HepG2 (cell line): Measurements from ENCODE around the gene ARMC5. TPM values are rescaled to one million over a fixed set of nuclear protein-coding genes. Genes with fewer than 3 reads are reported as not detected.

ENCODE experiments used
- ATAC-seq: fragments of 200-7000 bp; cut with Tn5 transposase; 3 replicates; pipeline ENCODE4 v1.9.1; 2020; ENCODE audit warnings: mild to moderate bottlenecking, moderate library complexity
- BruUV-seq: library from RNA; stranded (reverse); fragments of 400-500 nt; replicated peaks from 2 replicates; lab custom pipeline; 2021; lab: Mats Ljungman, UMichigan
- CTCF ChIA-PET: fragments of 300-600 bp; formaldehyde crosslinking; extraction: SDS; loops from one replicate; lab custom pipeline; 2021; ENCODE audit warnings: low total read pairs, inconsistent platforms, low intra/inter-chr PET ratio; lab: Yijun Ruan, JAX
- POLR2A ChIA-PET: fragments of 350-600 bp; sonication (Branson Sonifier 250); formaldehyde crosslinking; loops from one replicate; lab custom pipeline; 2020; ENCODE audit warnings: antibody characterized with exemption, inconsistent platforms; lab: Yijun Ruan, JAX
- DNase-seq: peaks from one replicate; pipeline ENCODE4 v3.0.0-alpha.2; 2015; ENCODE audit warnings: low spot score
- FAIRE-seq: peaks from 3 replicates; lab custom pipeline; 2011; peaks lifted over from hg19 to GRCh38; lab: Jason Lieb, UNC
- H2AFZ ChIP-seq: one replicate; pipeline ENCODE4 v1.6.1; 2011; ENCODE audit warnings: low read length, inconsistent platforms
- H3K27ac ChIP-seq: fragments of 300-600 bp; 3 replicates; pipeline ENCODE4 v1.8.0; 2011; ENCODE audit warnings: mixed run types, mild to moderate bottlenecking, mixed read lengths, low read length, inconsistent platforms; ENCODE audit not compliant: insufficient read depth; ENCODE audit errors: extremely low read length
- H3K27me3 ChIP-seq, 2 experiments: fragments of 200-600 bp in 1 of 2; 2 replicates in 1 of 2; 3 replicates in 1 of 2; pipeline versions ENCODE4 v1.6.0 to v1.8.0; 2011; ENCODE audit warnings: low read length in 2 of 2, mild to moderate bottlenecking in 2 of 2, moderate library complexity in 2 of 2, inconsistent platforms in 1 of 2; ENCODE audit not compliant: insufficient read depth in 2 of 2, control insufficient read depth in 1 of 2
- H3K36me3 ChIP-seq, 2 experiments: fragments of 200-600 bp in 1 of 2; replicated peaks in 1 of 2; 2 replicates in 1 of 2; 3 replicates in 1 of 2; pipeline versions ENCODE4 v1.5.1 to v1.8.0; 2011; ENCODE audit warnings: low read length in 2 of 2, inconsistent platforms in 1 of 2; ENCODE audit not compliant: insufficient read depth in 2 of 2, control insufficient read depth in 1 of 2
- H3K4me1 ChIP-seq: 2 replicates; pipeline ENCODE4 v1.5.1; 2012; ENCODE audit warnings: low read length, inconsistent platforms; ENCODE audit not compliant: insufficient read depth
- H3K4me2 ChIP-seq: 2 replicates; pipeline ENCODE4 v1.6.0; 2011; ENCODE audit warnings: low read depth, low read length, inconsistent platforms
- H3K4me3 ChIP-seq, 3 experiments: fragments of 200-600 bp in 1 of 3; sonication (generic), shearing (Covaris generic) in 1 of 3; replicated peaks in 1 of 3; 2 replicates each; pipeline ENCODE4 v1.5.1; 2011 to 2016; ENCODE audit warnings: low read length in 3 of 3, inconsistent platforms in 2 of 3, low read depth in 2 of 3, mild to moderate bottlenecking in 2 of 3, control low read depth in 1 of 3, mixed read lengths in 1 of 3; ENCODE audit not compliant: insufficient read depth in 1 of 3
- H3K79me2 ChIP-seq: one replicate; pipeline ENCODE4 v1.6.1; 2011; ENCODE audit warnings: low read length, inconsistent platforms; ENCODE audit not compliant: insufficient read depth
- H3K9ac ChIP-seq: 2 replicates; pipeline ENCODE4 v1.6.0; 2011; ENCODE audit warnings: mild to moderate bottlenecking, low read depth, low read length, inconsistent platforms; ENCODE audit not compliant: insufficient read depth
- H3K9me3 ChIP-seq: 2 replicates; pipeline ENCODE4 v1.5.1; 2012; ENCODE audit warnings: mild to moderate bottlenecking, low read length
- H4K20me1 ChIP-seq: 2 replicates; pipeline ENCODE4 v1.6.0; 2011; ENCODE audit warnings: inconsistent platforms, mild to moderate bottlenecking, low read length, moderate library complexity; ENCODE audit not compliant: insufficient read depth
- DBP ChIP-seq: sonication (generic); formaldehyde crosslinking; IDR thresholded peaks from 2 replicates; pipeline ENCODE4 v1.4.0; 2020; ENCODE audit warnings: missing genetic modification reagents; ENCODE audit errors: not compliant biosample characterization
- E2F2 ChIP-seq: sonication (generic); formaldehyde crosslinking; IDR thresholded peaks from 2 replicates; pipeline ENCODE4 v1.4.0; 2020; ENCODE audit warnings: missing genetic modification reagents, borderline replicate concordance
- GATAD1 ChIP-seq: IDR thresholded peaks from 2 replicates; pipeline ENCODE4 v1.6.1; 2016; ENCODE audit warnings: missing genetic modification reagents, missing compliant biosample characterization
- GPBP1L1 ChIP-seq: sonication (generic); formaldehyde crosslinking; IDR thresholded peaks from 2 replicates; pipeline ENCODE4 v1.5.0; 2020; ENCODE audit warnings: mild to moderate bottlenecking, missing genetic modification reagents
- HDAC1 ChIP-seq: sonication (generic); formaldehyde crosslinking; IDR thresholded peaks from 2 replicates; pipeline ENCODE4 v1.5.1; 2020; ENCODE audit warnings: mild to moderate bottlenecking, missing genetic modification reagents
- HOXA5 ChIP-seq: sonication (generic); formaldehyde crosslinking; IDR thresholded peaks from 2 replicates; pipeline ENCODE4 v1.4.0; 2020; ENCODE audit warnings: missing genetic modification reagents
- KLF6 ChIP-seq: IDR thresholded peaks from 2 replicates; pipeline ENCODE4 v1.8.0; 2016; ENCODE audit warnings: missing biosample characterization, missing genetic modification reagents
- KLF9 ChIP-seq: IDR thresholded peaks from 2 replicates; pipeline ENCODE4 v1.6.1; 2016; ENCODE audit warnings: low read depth
- NFATC3 ChIP-seq: sonication (generic); formaldehyde crosslinking; IDR thresholded peaks from 2 replicates; pipeline ENCODE4 v1.5.1; 2020; ENCODE audit warnings: mild to moderate bottlenecking, missing genetic modification reagents
- PHF8 ChIP-seq: sonication (generic); formaldehyde crosslinking; IDR thresholded peaks from 2 replicates; pipeline ENCODE4 v1.5.0; 2020; ENCODE audit warnings: missing genetic modification reagents
- YEATS2 ChIP-seq: sonication (generic); formaldehyde crosslinking; IDR thresholded peaks from 2 replicates; pipeline ENCODE4 v1.4.0; 2020; ENCODE audit warnings: missing genetic modification reagents, borderline replicate concordance
- ZNF136 ChIP-seq: sonication (generic); formaldehyde crosslinking; IDR thresholded peaks from 2 replicates; pipeline ENCODE4 v1.8.1; 2022; ENCODE audit warnings: low read depth, mild to moderate bottlenecking, moderate library complexity, missing genetic modification reagents
- ZNF274 ChIP-seq: sonication (generic); formaldehyde crosslinking; IDR thresholded peaks from 2 replicates; pipeline ENCODE4 v1.5.1; 2020; ENCODE audit warnings: mild to moderate bottlenecking, missing genetic modification reagents
- ZNF333 ChIP-seq: sonication (generic); formaldehyde crosslinking; IDR thresholded peaks from 2 replicates; pipeline ENCODE4 v1.4.0; 2020; ENCODE audit warnings: mild to moderate bottlenecking, missing genetic modification reagents, borderline replicate concordance
- ZNF530 ChIP-seq: sonication (generic); formaldehyde crosslinking; IDR thresholded peaks from 2 replicates; pipeline ENCODE4 v1.5.0; 2020; ENCODE audit warnings: low read depth, mild to moderate bottlenecking, missing genetic modification reagents
- ZNF597 ChIP-seq: sonication (generic); formaldehyde crosslinking; IDR thresholded peaks from 2 replicates; pipeline ENCODE4 v1.5.0; 2020; ENCODE audit warnings: missing genetic modification reagents
- ZSCAN12 ChIP-seq: sonication (generic); formaldehyde crosslinking; IDR thresholded peaks from 2 replicates; pipeline ENCODE4 v1.9.0; 2021; ENCODE audit warnings: mild to moderate bottlenecking, missing genetic modification reagents
- WGBS: methylation state at CpG from one replicate; pipeline ENCODE4 v1.1.6; 2017; ENCODE audit warnings: low lambda C conversion rate; 5-methylcytosine and 5-hydroxymethylcytosine counted together
- in situ Hi-C: cut with HindIII; loops from 2 replicates; pipeline ENCODE4 v1.10.0; 2017; ENCODE audit warnings: low pct_unique_long_range_greater_than_20kb; ENCODE audit not compliant: extremely low pct_ligation_motif_present
- intact Hi-C: fragments of 100-400 bp; cut with micrococcal nuclease; formaldehyde crosslinking; loops from one replicate; pipeline ENCODE4 v1.10.0; 2022; ENCODE audit not compliant: unreplicated experiment
- polyA plus RNA-seq, 8 experiments: library from polyadenylated mRNA; depleted of rRNA in 3 of 8; stranded (reverse) in 7 of 8; unstranded in 1 of 8; fragments of >200 nt; fragmentation: Illumina TruSeq in 4 of 8; extraction: Trizol in 4 of 8; gene quantifications; 2 replicates each; pipeline versions ENCODE4 v1.2.1 to v1.2.3, GENCODE V29; 2011 to 2016; ENCODE audit warnings: low read depth in 4 of 8, missing spikeins in 1 of 8, mixed read lengths in 1 of 8; ENCODE audit not compliant: insufficient read depth in 1 of 8
- total RNA-seq, 5 experiments: library from RNA; depleted of rRNA; stranded (reverse); fragments of >200 nt; fragmentation: Illumina TruSeq; extraction: Trizol; gene quantifications; 2 replicates each; pipeline ENCODE4 v1.2.3, GENCODE V29; 2016; ENCODE audit warnings: low read depth in 1 of 5
- TF ChIP-seq, protein P1 (sequence below): sonication (generic); formaldehyde crosslinking; IDR thresholded peaks from 2 replicates; pipeline ENCODE4 v1.4.0; 2020; ENCODE audit warnings: low read depth, mild to moderate bottlenecking, missing genetic modification reagents
- TF ChIP-seq, protein P2 (sequence below): sonication (generic); formaldehyde crosslinking; IDR thresholded peaks from 2 replicates; pipeline ENCODE4 v1.5.0; 2020; ENCODE audit warnings: missing genetic modification reagents

Gene ARMC5
- total and polyA plus RNA-seq, 2 of the 13 experiments (the other 11 are each of a cell fraction or from before 2014, with no cell fraction given): 10.8 to 22.3 TPM

- Histone ChIP-seq H3K9me3 (no peaks in the 10 kb centered on the region), H3K27ac (no peak overlapping the region), H2AFZ (no peak overlapping the region), H3K4me2 (no peak overlapping the region), H3K4me3 (no peak overlapping the region), H3K9ac (no peak overlapping the region), H3K4me1 (peaks cover 6% of the 10 kb centered on the region; the same call in 1 of the 2 replicates), H3K79me2 (no peaks in the 10 kb centered on the region), H3K27me3 (peaks cover 0 to 17% of the 10 kb centered on the region in 2 experiments; a peak in 2 of 5 replicates), H4K20me1 (no peaks in the 10 kb centered on the region), H3K36me3 (no peaks in the 10 kb centered on the region)
- in situ Hi-C loops: loop anchor here (25.0 kb wide), 1 partner anchor 228 kb away; the partner anchor contains the start of genes PYCARD, PYDC1 and TRIM72
- 44% methylated on average over 4 of the region's 4 CpGs for WGBS
- ChIA-PET CTCF (no interaction called here), POLR2A (interaction anchor here (1.0 to 1.3 kb wide), 2 partner anchors 11 to 13 kb away, joined by 3 to 4 read pairs; no protein-coding TSS in a partner anchor)
- no peak for DNase-seq
- FAIRE-seq: no peak
- ATAC-seq: no peak
- no TSS peak for BruUV-seq
- intact Hi-C loops: loop anchor here (5.0 kb wide), 1 partner anchor 238 kb away; the partner anchor contains the start of gene PYCARD
- no peak for TF ChIP-seq KLF6 (CRISPR knock-in tag)
- TF ChIP-seq HOXA5 (CRISPR knock-in tag): no peak
- no peak for TF ChIP-seq ZNF333
- no peak for TF ChIP-seq YEATS2 (CRISPR knock-in tag)
- TF ChIP-seq ZSCAN12 (CRISPR knock-in tag): no peak
- TF ChIP-seq DBP (CRISPR knock-in tag): no peak
- TF ChIP-seq E2F2 (CRISPR knock-in tag): no peak
- TF ChIP-seq ZNF274 (CRISPR knock-in tag): no peak
- TF ChIP-seq ZNF136 (CRISPR knock-in tag): no peak
- no peak for TF ChIP-seq KLF9 (CRISPR knock-in tag)
- no peak for TF ChIP-seq PHF8 (CRISPR knock-in tag)
- TF ChIP-seq NFATC3 (CRISPR knock-in tag): no peak
- no peak for TF ChIP-seq GATAD1 (CRISPR knock-in tag)
- TF ChIP-seq ZNF530: no peak
- TF ChIP-seq, protein P1, sequence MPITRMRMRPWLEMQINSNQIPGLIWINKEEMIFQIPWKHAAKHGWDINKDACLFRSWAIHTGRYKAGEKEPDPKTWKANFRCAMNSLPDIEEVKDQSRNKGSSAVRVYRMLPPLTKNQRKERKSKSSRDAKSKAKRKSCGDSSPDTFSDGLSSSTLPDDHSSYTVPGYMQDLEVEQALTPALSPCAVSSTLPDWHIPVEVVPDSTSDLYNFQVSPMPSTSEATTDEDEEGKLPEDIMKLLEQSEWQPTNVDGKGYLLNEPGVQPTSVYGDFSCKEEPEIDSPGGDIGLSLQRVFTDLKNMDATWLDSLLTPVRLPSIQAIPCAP: no peak
- TF ChIP-seq, protein P2, sequence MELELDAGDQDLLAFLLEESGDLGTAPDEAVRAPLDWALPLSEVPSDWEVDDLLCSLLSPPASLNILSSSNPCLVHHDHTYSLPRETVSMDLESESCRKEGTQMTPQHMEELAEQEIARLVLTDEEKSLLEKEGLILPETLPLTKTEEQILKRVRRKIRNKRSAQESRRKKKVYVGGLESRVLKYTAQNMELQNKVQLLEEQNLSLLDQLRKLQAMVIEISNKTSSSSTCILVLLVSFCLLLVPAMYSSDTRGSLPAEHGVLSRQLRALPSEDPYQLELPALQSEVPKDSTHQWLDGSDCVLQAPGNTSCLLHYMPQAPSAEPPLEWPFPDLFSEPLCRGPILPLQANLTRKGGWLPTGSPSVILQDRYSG: no peak
- TF ChIP-seq HDAC1: no peak
- no peak for TF ChIP-seq ZNF597 (CRISPR knock-in tag)
- no peak for TF ChIP-seq GPBP1L1 (CRISPR knock-in tag)
These were observed 18.7 kb upstream of the ARMC5 start for GRCh38 chr16:31440516-31441184.
